ENCODE data around the gene ZNF135. TPM values are rescaled to one million over a fixed set of nuclear protein-coding genes. Genes with fewer than 3 reads are reported as not detected.

The ZNF135 gene
- total RNA-seq, 6 experiments from 2014 or later, result 0.07 to 0.09 TPM; not detected in 4

- Mint-ChIP-seq H3K27me3 (ENCODE audit: insufficient read depth) (no peaks in the 10 kb centered on the region), H3K4me1 (ENCODE audit: low read depth) (no peaks in the 10 kb centered on the region), H3K36me3 (ENCODE audit: low read depth) (peaks cover 10% of the 10 kb centered on the region), H3K9me3 (peaks cover 65% of the 10 kb centered on the region), H3K27ac (no peak overlapping the region), H3K4me3 (no peak overlapping the region)
- no peak for DNase-seq
- TF ChIP-seq CTCF (IDR thresholded peaks at IDR 0.05), result no peak
Measured at GRCh38 chr19:58086825-58087710, 28.0 kb downstream of the ZNF135 start.

GRCh38 chr19:58088521-58089052, 29.5 kb downstream of the ZNF135 start:
- no peak for DNase-seq

GRCh38 chr19:58089846-58090245, 30.8 kb downstream of the ZNF135 start:
- no peak for DNase-seq
- Mint-ChIP-seq H3K36me3 (ENCODE audit: low read depth) (no peaks in the 10 kb centered on the region), H3K9me3 (peaks cover 71% of the 10 kb centered on the region), H3K4me3 (no peak overlapping the region), H3K4me1 (ENCODE audit: low read depth) (no peaks in the 10 kb centered on the region), H3K27ac (no peak overlapping the region), H3K27me3 (ENCODE audit: insufficient read depth) (no peaks in the 10 kb centered on the region)
- TF ChIP-seq CTCF (IDR thresholded peaks at IDR 0.05), result no peak

More at GRCh38 chr19:58088521-58089052, 29.5 kb downstream of the ZNF135 start:
- Mint-ChIP-seq H3K27ac (no peak overlapping the region), H3K4me3 (no peak overlapping the region), H3K4me1 (ENCODE audit: low read depth) (no peaks in the 10 kb centered on the region), H3K36me3 (ENCODE audit: low read depth) (peaks cover 7% of the 10 kb centered on the region), H3K27me3 (ENCODE audit: insufficient read depth) (no peaks in the 10 kb centered on the region), H3K9me3 (peaks cover 68% of the 10 kb centered on the region)
- TF ChIP-seq CTCF (IDR thresholded peaks at IDR 0.05), result no peak

- Mint-ChIP-seq H3K36me3 (ENCODE audit: low read depth) (peaks cover 5% of the 10 kb centered on the region; the same call in 1 of the 2 replicates), H3K27me3 (ENCODE audit: insufficient read depth) (no peaks in the 10 kb centered on the region), H3K4me3 (no peak overlapping the region), H3K4me1 (ENCODE audit: low read depth) (no peaks in the 10 kb centered on the region), H3K27ac (no peak overlapping the region), H3K9me3 (peaks cover 79% of the 10 kb centered on the region)
- DNase-seq, result no peak
- no peak for TF ChIP-seq CTCF (IDR thresholded peaks at IDR 0.05)
Measured at GRCh38 chr19:58091251-58091995, 32.3 kb downstream of the ZNF135 start.

GRCh38 chr19:58093071-58093470, 34.0 kb downstream of the ZNF135 start:
- Mint-ChIP-seq H3K27ac (no peak overlapping the region), H3K36me3 (ENCODE audit: low read depth) (peaks cover 5% of the 10 kb centered on the region; the same call in 1 of the 2 replicates), H3K4me1 (ENCODE audit: low read depth) (no peaks in the 10 kb centered on the region), H3K9me3 (peaks cover 78% of the 10 kb centered on the region), H3K27me3 (ENCODE audit: insufficient read depth) (0 out of 2 replicates have a peak, but pooled peaks cover 2% of the 10 kb centered on the region), H3K4me3 (no peak overlapping the region)
- TF ChIP-seq CTCF (IDR thresholded peaks at IDR 0.05), result no peak
- no peak for DNase-seq
